Neural progenitor cell (in vitro differentiated cells): ENCODE data around the gene ASH1L.

Source experiments
- EZH2 ChIP-seq: fragments of 200-600 bp; sonication (generic); IDR thresholded peaks from 2 replicates; pipeline ENCODE4 v1.6.1; 2017; ENCODE audit warnings: antibody characterized with exemption, mild to moderate bottlenecking, moderate library complexity
- EZH2phosphoT487 ChIP-seq: fragments of 200-600 bp; sonication (generic); IDR thresholded peaks from 2 replicates; pipeline ENCODE4 v1.6.1; 2017; ENCODE audit warnings: antibody characterized with exemption
- TF ChIP-seq, protein P1 (sequence below): fragments of 200-600 bp; sonication (generic); IDR thresholded peaks from 2 replicates; pipeline ENCODE4 v1.5.1; 2017; ENCODE audit warnings: antibody characterized with exemption, mild to moderate bottlenecking

DNA sequence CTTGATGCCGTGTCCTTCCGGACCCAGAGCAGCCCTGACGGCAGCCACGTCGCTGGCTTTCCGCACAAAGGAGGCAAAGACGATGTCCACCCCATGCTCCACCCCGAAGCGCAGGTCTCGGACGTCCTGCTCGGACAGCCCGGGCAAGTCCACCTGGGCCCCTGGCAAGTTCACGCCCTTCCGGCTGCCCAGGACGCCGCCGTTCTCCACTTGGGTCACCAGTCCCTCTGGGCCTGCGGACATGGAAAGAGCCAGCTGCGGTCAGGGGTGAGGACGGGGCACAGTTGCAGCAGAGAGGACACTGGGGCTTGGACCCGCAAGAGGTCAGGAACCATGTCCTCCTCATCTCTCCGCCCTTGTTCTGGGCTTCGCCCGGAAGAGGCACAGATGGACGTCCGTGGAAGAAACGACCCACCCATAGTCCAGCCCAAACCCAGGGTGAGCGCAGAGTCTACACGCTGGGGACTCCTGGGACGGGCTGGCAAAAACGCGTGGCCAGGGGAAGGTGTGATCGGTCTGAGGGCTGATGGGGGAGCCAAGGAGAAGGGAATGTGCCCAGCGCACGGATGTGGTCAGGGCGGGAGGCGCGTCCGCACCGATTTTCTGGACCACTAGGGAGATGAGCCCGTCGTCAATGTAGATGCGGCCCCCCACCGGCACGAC, 268.0 kb downstream of the ASH1L start:
- TF ChIP-seq, protein P1, sequence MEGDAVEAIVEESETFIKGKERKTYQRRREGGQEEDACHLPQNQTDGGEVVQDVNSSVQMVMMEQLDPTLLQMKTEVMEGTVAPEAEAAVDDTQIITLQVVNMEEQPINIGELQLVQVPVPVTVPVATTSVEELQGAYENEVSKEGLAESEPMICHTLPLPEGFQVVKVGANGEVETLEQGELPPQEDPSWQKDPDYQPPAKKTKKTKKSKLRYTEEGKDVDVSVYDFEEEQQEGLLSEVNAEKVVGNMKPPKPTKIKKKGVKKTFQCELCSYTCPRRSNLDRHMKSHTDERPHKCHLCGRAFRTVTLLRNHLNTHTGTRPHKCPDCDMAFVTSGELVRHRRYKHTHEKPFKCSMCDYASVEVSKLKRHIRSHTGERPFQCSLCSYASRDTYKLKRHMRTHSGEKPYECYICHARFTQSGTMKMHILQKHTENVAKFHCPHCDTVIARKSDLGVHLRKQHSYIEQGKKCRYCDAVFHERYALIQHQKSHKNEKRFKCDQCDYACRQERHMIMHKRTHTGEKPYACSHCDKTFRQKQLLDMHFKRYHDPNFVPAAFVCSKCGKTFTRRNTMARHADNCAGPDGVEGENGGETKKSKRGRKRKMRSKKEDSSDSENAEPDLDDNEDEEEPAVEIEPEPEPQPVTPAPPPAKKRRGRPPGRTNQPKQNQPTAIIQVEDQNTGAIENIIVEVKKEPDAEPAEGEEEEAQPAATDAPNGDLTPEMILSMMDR: no peak
- no peak for TF ChIP-seq EZH2phosphoT487
- no peak for TF ChIP-seq EZH2
